K562 (cell line): ENCODE results near the gene TMEM132C. TPM values are rescaled to one million over a fixed set of nuclear protein-coding genes. Genes with fewer than 3 reads are reported as not detected.

Experiments used
- ATAC-seq: fragments of 200-7000 bp; cut with Tn5 transposase; 3 replicates; pipeline ENCODE4 v1.9.1; 2020; ENCODE audit warnings: moderate library complexity
- BruUV-seq: library from RNA; stranded (reverse); fragments of 400-500 nt; replicated peaks from 2 replicates; lab custom pipeline; 2021; lab: Mats Ljungman, UMichigan
- CTCF ChIA-PET: fragments of 300-600 bp; formaldehyde crosslinking; extraction: SDS; loops from one replicate; lab custom pipeline; 2021; ENCODE audit warnings: low intra/inter-chr PET ratio; lab: Yijun Ruan, JAX
- POLR2A ChIA-PET: fragments of 300-600, 350-650 bp; sonication (Branson Sonifier 250); formaldehyde crosslinking; extraction: SDS; loops from one replicate; lab custom pipeline; 2021; ENCODE audit warnings: antibody characterized with exemption, inconsistent platforms; lab: Yijun Ruan, JAX
- DNase-seq, 4 experiments: peaks; one replicate each; pipeline versions ENCODE4 v3.0.0 to v3.0.0-alpha.2; 2011 to 2018; ENCODE audit warnings: low spot score in 3 of 4, mixed read lengths in 3 of 4; ENCODE audit errors: extremely low read depth in 1 of 4
- FAIRE-seq: peaks from 2 replicates; lab custom pipeline; 2011; peaks lifted over from hg19 to GRCh38; lab: Jason Lieb, UNC
- H2AFZ ChIP-seq: 2 replicates; pipeline ENCODE4 v1.6.0; 2011; ENCODE audit warnings: low read depth, low read length, control low read depth, inconsistent platforms
- H3K27ac ChIP-seq: fragments of 200-600 bp; 3 replicates; pipeline ENCODE4 v1.8.0; 2011; ENCODE audit warnings: low read depth, mild to moderate bottlenecking, control low read depth, inconsistent platforms, low read length, moderate library complexity, mixed read lengths; ENCODE audit errors: extremely low read depth
- H3K27me3 ChIP-seq, 2 experiments: fragments of 300-600 bp in 1 of 2; 2 replicates in 1 of 2; 3 replicates in 1 of 2; pipeline versions ENCODE4 v1.6.0 to v1.8.0; 2011; ENCODE audit warnings: inconsistent platforms in 2 of 2, low read length in 2 of 2, mild to moderate bottlenecking in 1 of 2, mixed read lengths in 1 of 2, moderate library complexity in 1 of 2; ENCODE audit not compliant: control insufficient read depth in 2 of 2, insufficient read depth in 2 of 2
- H3K36me3 ChIP-seq: fragments of 300-600 bp; 3 replicates; pipeline ENCODE4 v1.8.0; 2011; ENCODE audit warnings: mild to moderate bottlenecking, low read length, inconsistent platforms; ENCODE audit not compliant: control insufficient read depth, insufficient read depth
- H3K4me1 ChIP-seq, 2 experiments: fragments of 200-600 bp in 1 of 2; replicated peaks in 1 of 2; 2 replicates in 1 of 2; 3 replicates in 1 of 2; pipeline versions ENCODE4 v1.5.1 to v1.8.0; 2011; ENCODE audit warnings: inconsistent platforms in 2 of 2, low read length in 2 of 2, mild to moderate bottlenecking in 1 of 2, mixed read lengths in 1 of 2, moderate library complexity in 1 of 2; ENCODE audit not compliant: control insufficient read depth in 2 of 2, insufficient read depth in 2 of 2
- H3K4me2 ChIP-seq: 2 replicates; pipeline ENCODE4 v1.6.1; 2011; ENCODE audit warnings: low read length, control low read depth, inconsistent platforms, mixed read lengths; ENCODE audit not compliant: insufficient read depth
- H3K4me3 ChIP-seq: fragments of 200-600 bp; sonication (generic), shearing (Covaris generic); 2 replicates; pipeline ENCODE4 v1.5.1; 2016; ENCODE audit warnings: control low read depth, inconsistent platforms
- H3K79me2 ChIP-seq: fragments of 200-600 bp; 3 replicates; pipeline ENCODE4 v1.8.0; 2011; ENCODE audit warnings: low read length, inconsistent platforms; ENCODE audit not compliant: control insufficient read depth, insufficient read depth
- H3K9ac ChIP-seq, 2 experiments: 2 replicates each; pipeline versions ENCODE4 v1.6.0 to v1.6.1; 2011; ENCODE audit warnings: low read depth in 2 of 2, low read length in 2 of 2, control low read depth in 1 of 2, inconsistent platforms in 1 of 2, mild to moderate bottlenecking in 1 of 2, mixed read lengths in 1 of 2; ENCODE audit not compliant: insufficient read depth in 1 of 2
- H3K9me1 ChIP-seq: one replicate; pipeline ENCODE4 v1.6.0; 2011; ENCODE audit warnings: inconsistent platforms, mild to moderate bottlenecking, low read length, moderate library complexity; ENCODE audit not compliant: control insufficient read depth, insufficient read depth
- H3K9me3 ChIP-seq: replicated peaks from 2 replicates; pipeline ENCODE4 v1.5.1; 2011; ENCODE audit warnings: low read depth, low read length, inconsistent platforms; ENCODE audit not compliant: control insufficient read depth, insufficient read depth
- H4K20me1 ChIP-seq: replicated peaks from 2 replicates; pipeline ENCODE4 v1.6.1; 2011; ENCODE audit warnings: low read length, inconsistent platforms, mixed read lengths; ENCODE audit not compliant: control insufficient read depth, insufficient read depth
- BRF1 ChIP-seq: IDR thresholded peaks from 3 replicates; pipeline ENCODE4 v1.6.1; 2011; ENCODE audit warnings: borderline replicate concordance, mild to moderate bottlenecking; ENCODE audit not compliant: insufficient read length; ENCODE audit errors: extremely low read depth
- CREB5 ChIP-seq: fragments of 250-450 bp; sonication (Bioruptor Pico); IDR thresholded peaks from 2 replicates; pipeline ENCODE4 v1.5.0; 2020; ENCODE audit warnings: mild to moderate bottlenecking
- CREBBP ChIP-seq: IDR thresholded peaks from one replicate; pipeline ENCODE4 v1.6.1; 2012; ENCODE audit warnings: low read depth, mild to moderate bottlenecking, control low read depth, inconsistent platforms, low read length
- E2F4 ChIP-seq: sonication (generic); formaldehyde crosslinking; IDR thresholded peaks from 2 replicates; pipeline ENCODE4 v1.8.0; 2022; ENCODE audit warnings: mild to moderate bottlenecking, low read depth, missing genetic modification reagents
- ETS2 ChIP-seq: IDR thresholded peaks from 2 replicates; pipeline ENCODE4 v1.6.1; 2016; ENCODE audit warnings: borderline replicate concordance, missing genetic modification characterization, mild to moderate bottlenecking, moderate library complexity, missing compliant biosample characterization; ENCODE audit not compliant: poor library complexity, severe bottlenecking
- HDGF ChIP-seq: fragments of 450-650 bp; IDR thresholded peaks from 2 replicates; pipeline ENCODE4 v1.6.1; 2016
- HLTF ChIP-seq: fragments of 450-650 bp; IDR thresholded peaks from 2 replicates; pipeline ENCODE4 v1.6.1; 2016
- LCOR ChIP-seq: sonication (generic); formaldehyde crosslinking; IDR thresholded peaks from 2 replicates; pipeline ENCODE4 v1.8.0; 2022; ENCODE audit warnings: mild to moderate bottlenecking, missing genetic modification reagents
- PHB2 ChIP-seq: fragments of 450-650 bp; IDR thresholded peaks from 2 replicates; pipeline ENCODE4 v1.6.1; 2017; ENCODE audit warnings: low read depth
- POLR2H ChIP-seq: IDR thresholded peaks from 2 replicates; pipeline ENCODE4 v1.6.1; 2016; ENCODE audit warnings: missing genetic modification characterization, low read depth, mild to moderate bottlenecking, control low read depth, missing compliant biosample characterization, moderate library complexity
- ZKSCAN8 ChIP-seq: fragments of 200-800 bp; sonication (Bioruptor generic); IDR thresholded peaks from 2 replicates; pipeline ENCODE4 v1.6.1; 2016; ENCODE audit warnings: missing genetic modification characterization, missing compliant biosample characterization
- ZNF282 ChIP-seq: sonication (generic); formaldehyde crosslinking; IDR thresholded peaks from 2 replicates; pipeline ENCODE4 v1.8.1; 2023; ENCODE audit warnings: missing genetic modification reagents
- ZNF431 ChIP-seq: sonication (generic); formaldehyde crosslinking; IDR thresholded peaks from 2 replicates; pipeline ENCODE4 v1.8.0; 2022; ENCODE audit warnings: mild to moderate bottlenecking, missing genetic modification reagents
- WGBS: fragments of 100-300 bp; shearing (Covaris generic); methylation state at CpG from one replicate; pipeline ENCODE4 v1.1.6; 2016; ENCODE audit warnings: low coverage, mixed read lengths; ENCODE audit not compliant: insufficient coverage; ENCODE audit errors: missing lambda C conversion rate; 5-methylcytosine and 5-hydroxymethylcytosine counted together
- in situ Hi-C: fragments of 300-500 bp; cut with MboI; formaldehyde crosslinking; loops from 4 replicates; pipeline ENCODE4 v1.15.0; 2018; ENCODE audit warnings: inconsistent platforms, mixed read lengths
- intact Hi-C: fragments of 100-400 bp; cut with micrococcal nuclease; formaldehyde crosslinking; loops from 2 replicates; pipeline ENCODE4 v1.14.2; 2022
- polyA plus RNA-seq, 8 experiments: library from polyadenylated mRNA; depleted of rRNA in 4 of 8; stranded (reverse) in 5 of 8; unstranded in 3 of 8; fragments of >200 nt; fragmentation: Nextera tagmentation in 2 of 8; fragmentation: Illumina TruSeq in 1 of 8; extraction: Ambion mirVana in 2 of 8; extraction: Trizol in 1 of 8; gene quantifications; 2 replicates each; pipeline versions ENCODE4 v1.2.1 to v1.2.3, GENCODE V29; 2011 to 2014; ENCODE audit warnings: inconsistent platforms in 1 of 8, missing spikeins in 1 of 8
- total RNA-seq, 7 experiments: library from RNA; depleted of rRNA in 6 of 7; stranded (reverse); fragments of >200 nt in 6 of 7; fragmentation: Illumina TruSeq in 2 of 7; extraction: Trizol in 2 of 7; gene quantifications; 2 replicates each; pipeline versions ENCODE4 v1.2.1 to v1.2.3, GENCODE V29; 2011 to 2021; ENCODE audit warnings: low replicate concordance in 1 of 7

TMEM132C gene
- total and polyA plus RNA-seq, 9 of the 15 experiments (the other 6 are each of a cell fraction or from before 2014, with no cell fraction given): not detected

- in situ Hi-C loops: no loop called here
These were observed 400.2 kb downstream of the TMEM132C start for GRCh38 chr12:128667193-128667592.

More at GRCh38 chr12:128667193-128667592, 400.2 kb downstream of the TMEM132C start:
- Histone ChIP-seq H3K36me3 (no peaks in the 10 kb centered on the region), H2AFZ (no peak overlapping the region), H3K4me2 (no peak overlapping the region), H3K27me3 (peaks cover 0 to 9% of the 10 kb centered on the region in 2 experiments; a peak in 1 of 5 replicates), H3K4me3 (no peak overlapping the region), H3K4me1 (no peaks in the 10 kb centered on the region), H3K9ac (no peak overlapping the region), H3K9me3 (no peaks in the 10 kb centered on the region), H3K27ac (no peak overlapping the region)
- BruUV-seq: no TSS peak
- 3% methylated on average over 7 of the region's 7 CpGs for WGBS
- no peak for DNase-seq
- intact Hi-C loops: no loop called here
- TF ChIP-seq POLR2H (no peak), ZNF282 (CRISPR knock-in tag) (no peak), HLTF (no peak), CREBBP (no peak), ZNF431 (CRISPR knock-in tag) (no peak), CREB5 (CRISPR knock-in tag) (no peak), E2F4 (CRISPR knock-in tag) (no peak), ZKSCAN8 (CRISPR knock-in tag) (no peak), HDGF (no peak), ETS2 (no peak), BRF1 (no peak), PHB2 (no peak), LCOR (no peak)
- TF ChIP-seq, all 486 proteins: peak for 0
- POLR2A ChIA-PET: no interaction called here
- Histone ChIP-seq H3K9me1 (no peaks in the 10 kb centered on the region), H4K20me1 (no peaks in the 10 kb centered on the region), H3K79me2 (no peaks in the 10 kb centered on the region)
- no peak for ATAC-seq
- no peak for FAIRE-seq
- CTCF ChIA-PET: no interaction called here
